ENCODE results near the gene SNX33.

SNX33 gene

DNA sequence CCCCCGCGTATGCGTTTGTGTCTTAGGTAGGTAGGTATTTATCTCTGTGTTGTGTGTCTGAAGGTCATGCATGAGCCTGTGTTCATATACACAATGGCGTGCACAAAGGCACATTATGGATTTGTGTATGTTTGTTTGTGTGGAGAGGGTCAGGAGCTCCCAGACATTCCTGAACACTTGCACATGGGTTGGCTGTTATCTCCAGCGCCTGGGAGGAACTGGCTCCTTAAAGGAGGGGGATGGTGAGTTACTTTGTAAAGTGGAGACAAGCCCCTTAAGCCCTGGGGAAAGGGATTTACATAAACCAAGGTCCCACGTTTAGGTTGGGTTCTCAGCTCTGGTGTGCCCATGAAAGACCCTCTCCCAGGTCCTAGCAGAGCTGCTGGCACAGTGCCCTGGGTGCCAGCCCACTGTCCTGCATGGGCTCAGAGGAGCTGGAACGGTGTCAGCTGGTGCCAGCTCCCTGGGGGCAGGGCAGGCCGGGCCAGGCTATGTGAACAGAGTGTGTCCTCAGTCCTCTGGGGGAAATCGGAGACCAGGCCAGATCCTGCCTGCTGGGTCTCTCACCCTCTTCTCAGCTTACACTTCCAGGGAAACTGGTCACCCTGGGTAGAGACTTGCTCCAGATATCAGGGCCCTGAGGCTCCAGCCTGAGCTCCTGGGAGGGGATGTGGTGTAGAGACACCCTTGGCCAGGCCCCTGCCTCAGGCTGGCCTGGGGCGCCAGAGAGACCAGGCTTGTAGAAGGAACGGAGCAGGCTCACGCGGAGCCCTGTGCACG is 25.1 kb downstream of the SNX33 start:
- no peak overlapping the region for H3K27ac ChIP-seq (ENCODE audit: low read depth, low read length, poor library complexity, severe bottlenecking)
- H3F3A ChIP-seq (ENCODE audit: insufficient read depth, low read length) = no peaks in the 10 kb centered on the region
- no peak overlapping the region for H3K4me2 ChIP-seq (ENCODE audit: low read length)
- no peaks in the 10 kb centered on the region for H3K9me3 ChIP-seq (ENCODE audit: low read length)
- H3K79me2 ChIP-seq (ENCODE audit: insufficient read depth, low read length) = no peaks in the 10 kb centered on the region
- no peaks in the 10 kb centered on the region for H4K20me1 ChIP-seq (ENCODE audit: insufficient read depth, low read length)
- no peaks in the 10 kb centered on the region for H3K36me3 ChIP-seq (ENCODE audit: insufficient read depth, low read length)
- H3K27me3 ChIP-seq (ENCODE audit: insufficient read depth, low read length) = 0 out of 2 replicates have a peak, but pooled peaks cover 12% of the 10 kb centered on the region
- H3K9me2 ChIP-seq (ENCODE audit: low read depth, low read length) = no peaks in the 10 kb centered on the region
- H3K4me1 ChIP-seq (ENCODE audit: insufficient read depth, low read length, severe bottlenecking) = no peaks in the 10 kb centered on the region
- H3K4me3 ChIP-seq (ENCODE audit: low read depth, low read length, poor library complexity, severe bottlenecking) = no peak overlapping the region
- no peak overlapping the region for H2AFZ ChIP-seq (ENCODE audit: low read length)
- no peak overlapping the region for H3K9ac ChIP-seq (ENCODE audit: low read length)
- TF ChIP-seq, protein P1, sequence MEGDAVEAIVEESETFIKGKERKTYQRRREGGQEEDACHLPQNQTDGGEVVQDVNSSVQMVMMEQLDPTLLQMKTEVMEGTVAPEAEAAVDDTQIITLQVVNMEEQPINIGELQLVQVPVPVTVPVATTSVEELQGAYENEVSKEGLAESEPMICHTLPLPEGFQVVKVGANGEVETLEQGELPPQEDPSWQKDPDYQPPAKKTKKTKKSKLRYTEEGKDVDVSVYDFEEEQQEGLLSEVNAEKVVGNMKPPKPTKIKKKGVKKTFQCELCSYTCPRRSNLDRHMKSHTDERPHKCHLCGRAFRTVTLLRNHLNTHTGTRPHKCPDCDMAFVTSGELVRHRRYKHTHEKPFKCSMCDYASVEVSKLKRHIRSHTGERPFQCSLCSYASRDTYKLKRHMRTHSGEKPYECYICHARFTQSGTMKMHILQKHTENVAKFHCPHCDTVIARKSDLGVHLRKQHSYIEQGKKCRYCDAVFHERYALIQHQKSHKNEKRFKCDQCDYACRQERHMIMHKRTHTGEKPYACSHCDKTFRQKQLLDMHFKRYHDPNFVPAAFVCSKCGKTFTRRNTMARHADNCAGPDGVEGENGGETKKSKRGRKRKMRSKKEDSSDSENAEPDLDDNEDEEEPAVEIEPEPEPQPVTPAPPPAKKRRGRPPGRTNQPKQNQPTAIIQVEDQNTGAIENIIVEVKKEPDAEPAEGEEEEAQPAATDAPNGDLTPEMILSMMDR (IDR thresholded peaks at IDR 0.05; ENCODE audit: low read length) = no peak
- TF ChIP-seq EZH2 (IDR thresholded peaks at IDR 0.05; ENCODE audit: borderline replicate concordance, low read length) = no peak

DNA sequence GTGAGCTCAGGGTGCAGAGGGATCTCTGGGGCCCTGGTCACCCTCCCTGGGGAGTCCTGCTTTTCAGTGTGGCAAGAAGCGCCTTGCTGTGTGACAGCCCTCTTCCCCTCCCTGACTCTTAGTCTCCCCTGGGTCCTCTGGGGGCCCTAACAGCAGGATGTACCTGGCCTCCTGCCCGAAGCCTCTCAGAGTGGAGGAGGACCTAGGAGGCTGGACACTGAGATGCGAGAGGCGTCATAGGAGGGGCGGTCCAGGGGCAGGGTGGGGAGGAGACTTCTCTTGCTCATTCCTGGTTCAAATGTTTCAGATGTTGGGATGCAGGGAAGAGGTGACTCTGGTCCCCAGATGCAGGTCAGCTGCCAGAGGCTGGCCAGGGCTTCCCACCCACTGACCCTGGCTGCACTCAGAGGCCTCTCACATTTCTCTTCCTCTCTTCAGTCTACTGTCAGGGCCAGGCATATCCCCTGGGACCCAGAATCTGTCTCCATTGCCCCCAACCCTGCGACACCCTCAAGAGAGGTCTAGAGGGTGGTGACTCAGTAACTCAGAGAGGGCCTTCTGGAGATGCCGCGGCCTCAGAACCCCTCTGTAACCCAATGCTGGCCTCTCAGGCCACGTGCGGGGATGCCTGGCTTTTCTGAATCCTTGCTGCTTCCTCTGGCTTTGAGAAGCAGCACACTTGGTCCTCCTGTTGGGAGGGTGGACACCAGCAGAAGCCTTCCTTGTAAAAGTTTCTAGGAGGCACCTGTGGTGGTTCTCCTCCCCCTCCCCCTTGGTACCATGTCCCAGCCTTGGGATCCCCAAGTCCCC is 25.9 kb downstream of the SNX33 start:
- Histone ChIP-seq H3K27ac (ENCODE audit: low read depth, low read length, poor library complexity, severe bottlenecking) (no peak overlapping the region), H3K4me2 (ENCODE audit: low read length) (no peak overlapping the region)

DNA sequence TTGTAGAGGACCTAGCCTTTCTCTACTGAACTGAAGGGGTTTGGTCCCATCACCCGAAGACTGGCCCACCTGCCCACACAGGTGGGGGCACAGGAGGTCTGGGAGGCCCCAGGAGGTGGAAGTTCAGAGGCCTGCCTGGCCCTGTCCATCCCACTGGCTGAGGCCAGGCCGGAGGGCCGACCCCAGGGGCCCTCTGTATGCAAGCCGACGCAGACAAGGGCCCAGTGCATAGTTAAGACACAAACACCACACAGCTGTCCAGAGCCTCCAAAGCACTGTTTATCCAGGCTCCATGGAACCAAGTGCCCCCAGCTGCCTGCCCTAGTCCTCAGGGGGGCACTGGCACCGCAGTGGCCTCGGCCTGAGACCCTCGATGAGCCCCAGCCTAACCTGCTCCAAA is 26.7 kb downstream of the SNX33 start:
- H2AFZ ChIP-seq (ENCODE audit: low read length) = no peak overlapping the region
- H3K4me1 ChIP-seq (ENCODE audit: insufficient read depth, low read length, severe bottlenecking) = no peaks in the 10 kb centered on the region
- no peak overlapping the region for H3K27ac ChIP-seq (ENCODE audit: low read depth, low read length, poor library complexity, severe bottlenecking)
- no peaks in the 10 kb centered on the region for H4K20me1 ChIP-seq (ENCODE audit: insufficient read depth, low read length)
- 0 out of 2 replicates have a peak, but pooled peaks cover 8% of the 10 kb centered on the region for H3K27me3 ChIP-seq (ENCODE audit: insufficient read depth, low read length)
- TF ChIP-seq, protein P1 (IDR thresholded peaks at IDR 0.05; ENCODE audit: low read length) = no peak
- no peak for TF ChIP-seq EZH2 (IDR thresholded peaks at IDR 0.05; ENCODE audit: borderline replicate concordance, low read length)
- H3K9me3 ChIP-seq (ENCODE audit: low read length) = no peaks in the 10 kb centered on the region
- no peak overlapping the region for H3K4me2 ChIP-seq (ENCODE audit: low read length)
- H3K36me3 ChIP-seq (ENCODE audit: insufficient read depth, low read length) = no peaks in the 10 kb centered on the region
- no peaks in the 10 kb centered on the region for H3F3A ChIP-seq (ENCODE audit: insufficient read depth, low read length)
- H3K9ac ChIP-seq (ENCODE audit: low read length) = no peak overlapping the region
- no peaks in the 10 kb centered on the region for H3K9me2 ChIP-seq (ENCODE audit: low read depth, low read length)
- H3K79me2 ChIP-seq (ENCODE audit: insufficient read depth, low read length) = no peaks in the 10 kb centered on the region
- no peak overlapping the region for H3K4me3 ChIP-seq (ENCODE audit: low read depth, low read length, poor library complexity, severe bottlenecking)

More for the DNA sequence above, 25.9 kb downstream of the SNX33 start:
- Histone ChIP-seq H3K27me3 (ENCODE audit: insufficient read depth, low read length) (0 out of 2 replicates have a peak, but pooled peaks cover 9% of the 10 kb centered on the region), H4K20me1 (ENCODE audit: insufficient read depth, low read length) (no peaks in the 10 kb centered on the region), H3K9me2 (ENCODE audit: low read depth, low read length) (no peaks in the 10 kb centered on the region), H3K79me2 (ENCODE audit: insufficient read depth, low read length) (no peaks in the 10 kb centered on the region), H3K9me3 (ENCODE audit: low read length) (no peaks in the 10 kb centered on the region), H3K9ac (ENCODE audit: low read length) (no peak overlapping the region), H3F3A (ENCODE audit: insufficient read depth, low read length) (no peaks in the 10 kb centered on the region), H2AFZ (ENCODE audit: low read length) (no peak overlapping the region), H3K4me1 (ENCODE audit: insufficient read depth, low read length, severe bottlenecking) (no peaks in the 10 kb centered on the region), H3K36me3 (ENCODE audit: insufficient read depth, low read length) (no peaks in the 10 kb centered on the region), H3K4me3 (ENCODE audit: low read depth, low read length, poor library complexity, severe bottlenecking) (no peak overlapping the region)
- TF ChIP-seq, protein P1 (IDR thresholded peaks at IDR 0.05; ENCODE audit: low read length) = no peak
- TF ChIP-seq EZH2 (IDR thresholded peaks at IDR 0.05; ENCODE audit: borderline replicate concordance, low read length) = no peak

Data from OCI-LY1 (cell line).